Measurements from ENCODE around the gene NYNRIN. TPM values are rescaled to one million over a fixed set of nuclear protein-coding genes. Genes with fewer than 3 reads are reported as not detected.

The NYNRIN gene
- total RNA-seq, 4 donors from 2014 or later: 17.7 to 37.8 (median 23.5) TPM

- no peak for DNase-seq (ENCODE audit: low spot score in 2 of 2)
- intact Hi-C loops (cut with DNase I; ENCODE audit: low total_unique reads): no loop called here
- no peak overlapping the region for H3K4me3 ChIP-seq (ENCODE audit: low read depth, poor library complexity, severe bottlenecking)
- 62 to 63% methylated on average over 7 of the region's 7 CpGs for WGBS, 2 donors
- TF ChIP-seq, protein P1, sequence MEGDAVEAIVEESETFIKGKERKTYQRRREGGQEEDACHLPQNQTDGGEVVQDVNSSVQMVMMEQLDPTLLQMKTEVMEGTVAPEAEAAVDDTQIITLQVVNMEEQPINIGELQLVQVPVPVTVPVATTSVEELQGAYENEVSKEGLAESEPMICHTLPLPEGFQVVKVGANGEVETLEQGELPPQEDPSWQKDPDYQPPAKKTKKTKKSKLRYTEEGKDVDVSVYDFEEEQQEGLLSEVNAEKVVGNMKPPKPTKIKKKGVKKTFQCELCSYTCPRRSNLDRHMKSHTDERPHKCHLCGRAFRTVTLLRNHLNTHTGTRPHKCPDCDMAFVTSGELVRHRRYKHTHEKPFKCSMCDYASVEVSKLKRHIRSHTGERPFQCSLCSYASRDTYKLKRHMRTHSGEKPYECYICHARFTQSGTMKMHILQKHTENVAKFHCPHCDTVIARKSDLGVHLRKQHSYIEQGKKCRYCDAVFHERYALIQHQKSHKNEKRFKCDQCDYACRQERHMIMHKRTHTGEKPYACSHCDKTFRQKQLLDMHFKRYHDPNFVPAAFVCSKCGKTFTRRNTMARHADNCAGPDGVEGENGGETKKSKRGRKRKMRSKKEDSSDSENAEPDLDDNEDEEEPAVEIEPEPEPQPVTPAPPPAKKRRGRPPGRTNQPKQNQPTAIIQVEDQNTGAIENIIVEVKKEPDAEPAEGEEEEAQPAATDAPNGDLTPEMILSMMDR (IDR thresholded peaks at IDR 0.05): no peak
- TF ChIP-seq POLR2A (IDR thresholded peaks at IDR 0.05): no peak
Measured at GRCh38 chr14:24378981-24379906, 19.6 kb upstream of the NYNRIN start.

DNA sequence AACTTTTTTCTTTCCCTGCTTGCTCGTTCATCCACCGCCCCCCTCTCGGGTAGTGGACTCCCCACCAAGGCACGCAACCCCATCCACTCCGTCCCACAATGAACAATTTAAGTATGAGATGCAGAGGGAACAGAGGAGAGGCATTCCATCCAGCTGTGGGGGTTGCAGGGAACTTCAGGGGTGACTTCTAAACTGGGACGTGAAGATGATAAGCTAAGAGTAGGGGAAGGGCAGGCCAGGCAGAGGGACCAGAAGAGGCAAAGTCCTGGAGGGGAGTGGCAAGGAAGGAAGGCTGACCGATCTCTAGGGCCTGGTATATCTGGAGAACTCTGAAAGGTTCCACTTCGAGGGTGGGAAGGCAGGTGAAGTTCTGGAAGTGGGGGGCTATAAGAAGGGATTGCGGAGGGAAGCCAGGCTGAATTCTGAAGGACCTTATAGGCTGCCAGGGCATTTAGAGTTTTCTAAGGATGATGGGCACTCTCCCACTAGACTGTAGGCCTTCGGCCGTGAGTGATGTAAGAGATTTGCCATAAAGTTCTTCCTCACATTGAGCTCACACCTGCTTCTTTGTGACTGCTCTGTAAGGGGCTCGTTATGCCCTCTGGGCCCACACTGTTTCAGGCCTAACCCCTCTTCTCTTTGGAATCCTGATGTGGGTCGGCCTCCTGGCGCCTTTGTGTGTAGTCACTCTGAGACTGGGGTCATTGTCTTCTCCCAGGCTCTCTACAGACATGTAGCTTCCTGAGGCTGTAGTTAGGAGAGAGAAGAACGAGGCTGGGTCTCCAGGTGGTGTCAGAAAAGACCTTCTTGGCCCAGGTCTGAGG lies 18.7 kb upstream of the NYNRIN start:
- 81 to 84% methylated on average over 15 of the region's 15 CpGs for WGBS, 2 donors
- DNase-seq (ENCODE audit: low spot score in 2 of 2): peak in 1 of 2 donors; percentile 81
- TF ChIP-seq, protein P1 (IDR thresholded peaks at IDR 0.05): no peak
- TF ChIP-seq POLR2A (IDR thresholded peaks at IDR 0.05): no peak
- no peak overlapping the region for H3K4me3 ChIP-seq (ENCODE audit: low read depth, poor library complexity, severe bottlenecking)
- intact Hi-C loops (cut with DNase I; ENCODE audit: low total_unique reads): no loop called here

DNA sequence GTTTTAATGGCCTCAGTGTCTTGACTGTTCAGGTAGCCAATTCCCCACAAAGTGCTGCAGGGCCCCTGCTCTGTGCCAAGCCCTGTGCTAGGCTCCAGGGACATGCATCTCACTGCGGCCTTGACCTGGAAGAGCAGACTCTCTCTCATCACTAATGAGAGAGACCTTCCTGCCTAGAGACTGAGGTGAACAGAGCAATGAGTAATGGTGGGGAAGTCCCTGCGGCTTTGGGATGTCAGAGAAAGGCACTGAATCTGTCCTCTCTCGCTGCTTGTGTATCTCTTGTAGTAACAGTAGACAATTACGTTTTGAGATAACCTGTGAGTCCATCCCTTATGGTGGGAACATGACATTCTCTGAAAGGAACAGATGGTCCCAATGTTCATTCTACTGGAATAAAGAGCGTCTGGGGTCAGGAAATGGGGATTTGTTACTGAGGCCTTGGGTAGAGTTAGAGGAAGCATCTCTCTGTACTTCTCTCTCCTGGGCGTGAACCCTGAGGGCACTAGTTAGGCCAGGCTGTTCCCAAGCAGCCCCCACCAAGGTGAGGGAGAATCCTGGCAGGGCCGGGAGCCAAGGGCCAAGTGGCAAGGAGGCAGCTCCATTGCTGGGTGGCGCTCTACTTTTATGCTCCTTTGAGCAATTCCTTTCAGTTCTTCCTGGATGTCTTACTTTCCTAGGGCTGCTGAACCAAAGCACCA lies 17.3 kb upstream of the NYNRIN start:
- DNase-seq (ENCODE audit: low spot score in 2 of 2): peak in 1 of 2 donors; percentile 62
- intact Hi-C loops (cut with DNase I; ENCODE audit: low total_unique reads): no loop called here
- H3K4me3 ChIP-seq (ENCODE audit: low read depth, poor library complexity, severe bottlenecking): no peak overlapping the region
- TF ChIP-seq, protein P1 (IDR thresholded peaks at IDR 0.05): no peak
- no peak for TF ChIP-seq POLR2A (IDR thresholded peaks at IDR 0.05)
- 59 to 75% methylated on average over 8 of the region's 8 CpGs for WGBS, 2 donors

- WGBS, 2 donors: 30 to 41% methylated on average over 4 of the region's 4 CpGs
- intact Hi-C loops (cut with DNase I; ENCODE audit: low total_unique reads): no loop called here
- TF ChIP-seq POLR2A (IDR thresholded peaks at IDR 0.05): no peak
- TF ChIP-seq, protein P1 (IDR thresholded peaks at IDR 0.05): no peak
- no peak overlapping the region for H3K4me3 ChIP-seq (ENCODE audit: low read depth, poor library complexity, severe bottlenecking)
- DNase-seq (ENCODE audit: low spot score in 2 of 2): peak in 1 of 2 donors; percentile 53
Measured at GRCh38 chr14:24382064-24382371, 16.8 kb upstream of the NYNRIN start.

DNA sequence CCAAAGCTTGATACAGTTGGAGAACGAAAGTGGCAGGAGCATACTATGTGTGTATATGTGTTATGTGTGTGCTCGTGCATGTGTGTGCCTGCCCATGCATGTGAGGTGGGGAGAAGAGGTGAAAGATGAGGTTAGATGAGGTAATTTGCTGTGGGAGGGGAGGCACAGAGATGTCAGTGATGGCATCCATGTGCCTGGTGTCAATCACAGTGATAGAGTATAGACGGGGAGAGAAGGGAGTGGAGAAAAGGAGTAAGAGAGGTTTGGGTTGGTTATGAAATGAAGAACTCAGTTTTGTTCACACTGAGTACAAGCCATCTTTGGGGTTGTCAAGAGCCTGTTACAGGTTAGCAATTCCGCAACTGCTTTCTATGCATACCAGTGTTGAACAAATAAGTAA lies 14.6 kb upstream of the NYNRIN start:
- intact Hi-C loops (cut with DNase I; ENCODE audit: low total_unique reads): no loop called here
- no peak overlapping the region for H3K4me3 ChIP-seq (ENCODE audit: low read depth, poor library complexity, severe bottlenecking)
- no peak for DNase-seq (ENCODE audit: low spot score in 2 of 2)
- WGBS, 2 donors: 67 to 70% methylated on average over 4 of the region's 4 CpGs
- TF ChIP-seq POLR2A (IDR thresholded peaks at IDR 0.05): no peak
- TF ChIP-seq, protein P1 (IDR thresholded peaks at IDR 0.05): no peak

All from lower leg skin (tissue), 4 donors.